Inflammatory macrophage treated with lipopolysaccharide for 4 hours (primary cell): Measurements from ENCODE around the gene BAIAP2.
A peak's percentile ranks its signal among the peaks of the same experiment; 100 is the strongest.
"Not testable (repeated sequence)": the region's sequence is repeated elsewhere in the genome, so short reads cannot be mapped to it uniquely, and the experiment has no call there.

Experiments
- DNase-seq: peaks from one replicate; pipeline ENCODE4 v3.0.0-alpha.2; 2020

Gene BAIAP2

DNA sequence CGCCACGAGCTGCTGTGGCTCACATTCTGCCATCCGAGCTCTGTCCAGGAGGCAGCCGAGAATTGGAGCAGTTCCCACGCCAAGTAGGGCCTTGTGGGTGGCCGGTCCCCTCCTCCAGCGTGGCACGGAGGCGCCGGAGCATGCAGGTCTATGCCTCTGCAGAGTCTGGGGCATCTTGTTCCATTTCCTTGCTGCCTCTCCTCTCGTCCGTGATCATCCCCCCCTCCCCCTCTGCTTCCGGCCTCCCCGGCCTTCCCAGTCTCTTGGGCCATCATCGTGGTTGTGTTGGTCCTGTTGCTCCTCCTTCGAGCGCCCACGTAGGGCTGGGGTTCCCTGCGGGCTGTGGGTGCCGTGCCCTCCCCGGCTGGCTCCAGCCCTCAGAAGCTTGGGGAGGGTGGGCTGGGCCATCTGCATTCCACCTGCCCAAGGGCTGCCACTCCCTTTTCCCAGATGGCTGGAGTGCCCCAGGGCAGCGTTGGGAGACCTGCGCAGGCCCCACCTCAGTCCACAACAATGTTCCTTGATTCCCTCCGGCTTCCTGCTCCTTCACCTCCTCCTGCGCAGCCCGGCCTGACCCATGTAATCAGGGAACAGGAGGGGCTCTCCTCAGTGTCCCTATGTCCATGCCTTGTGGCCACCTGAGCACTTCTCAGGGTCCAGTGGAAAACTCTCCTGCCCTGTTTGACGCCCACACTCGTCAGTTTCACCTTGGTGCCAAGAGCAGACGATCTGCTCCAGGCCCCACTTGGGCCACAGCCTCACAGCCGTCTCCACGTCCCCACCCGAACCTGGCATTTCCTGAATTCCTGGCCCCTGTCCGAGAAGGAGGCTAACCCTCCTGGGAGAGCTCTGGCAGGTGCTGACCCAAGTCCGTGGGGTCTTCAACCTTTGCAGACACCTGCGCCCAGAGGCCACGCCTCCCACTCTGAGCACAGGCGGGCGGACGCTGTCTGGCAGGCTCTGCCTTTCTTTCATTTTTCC, 37.1 kb downstream of the BAIAP2 start:
- DNase-seq: no peak

DNA sequence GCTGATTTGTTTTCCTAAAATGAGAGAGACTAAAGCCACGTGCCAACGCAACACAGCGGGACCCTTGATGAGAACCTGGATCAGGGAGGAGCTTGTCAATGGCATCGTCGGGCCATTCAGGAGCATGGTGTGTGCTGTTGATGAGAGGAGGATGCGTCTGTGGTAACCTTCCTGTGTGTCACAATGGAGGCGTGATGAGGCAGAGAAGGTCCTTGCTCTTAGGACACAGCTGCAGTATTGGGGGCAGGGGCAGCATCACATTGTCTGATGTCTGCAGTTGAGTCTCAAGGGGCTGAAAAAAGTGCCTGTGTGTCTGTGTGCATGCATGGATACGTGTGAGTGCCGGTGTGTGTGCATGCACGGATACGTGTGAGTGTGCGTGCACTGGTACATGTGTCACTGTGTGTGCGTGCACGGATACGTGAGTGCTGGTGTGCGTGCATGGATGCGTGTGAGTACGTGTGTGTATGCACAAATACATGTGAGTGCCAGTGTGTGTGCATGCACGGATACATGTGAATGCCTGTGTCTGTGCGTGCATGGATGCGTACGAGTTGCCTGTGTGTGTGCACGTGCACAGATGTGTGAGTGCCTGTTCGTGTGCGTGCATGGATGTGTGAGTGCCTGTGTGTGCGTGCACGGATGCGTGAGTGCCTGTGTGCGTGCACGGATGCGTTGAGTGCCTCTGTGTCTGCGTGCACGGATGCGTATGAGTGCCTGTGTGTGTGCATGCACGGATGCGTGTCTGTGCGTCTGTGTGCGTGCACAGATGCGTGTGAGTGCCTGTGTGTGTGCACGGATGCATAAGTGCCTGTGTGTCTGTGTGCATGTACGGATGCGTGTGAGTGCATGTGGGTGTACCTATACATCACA, 39.3 kb downstream of the BAIAP2 start:
- no peak for DNase-seq

DNA sequence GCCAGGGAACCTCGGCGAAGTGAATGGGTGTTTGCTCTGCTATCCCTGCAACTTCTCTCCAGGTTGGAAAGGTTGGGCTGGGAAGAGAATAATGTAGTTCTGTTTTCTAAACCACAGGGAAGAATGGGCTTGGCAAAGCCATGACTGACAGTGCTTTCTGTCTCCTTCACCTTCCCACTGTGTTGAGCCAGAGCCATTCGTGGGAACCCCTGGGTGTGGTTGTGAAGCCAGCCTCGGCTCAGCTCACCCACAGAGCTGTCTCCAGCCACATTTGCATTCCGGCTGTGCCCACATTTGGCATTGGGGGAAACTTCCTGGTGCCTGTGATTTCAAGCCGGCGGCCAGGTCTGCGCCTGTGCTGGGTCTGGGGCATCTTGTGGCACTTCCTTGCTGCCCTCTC, 39.9 kb downstream of the BAIAP2 start:
- DNase-seq: no peak

DNA sequence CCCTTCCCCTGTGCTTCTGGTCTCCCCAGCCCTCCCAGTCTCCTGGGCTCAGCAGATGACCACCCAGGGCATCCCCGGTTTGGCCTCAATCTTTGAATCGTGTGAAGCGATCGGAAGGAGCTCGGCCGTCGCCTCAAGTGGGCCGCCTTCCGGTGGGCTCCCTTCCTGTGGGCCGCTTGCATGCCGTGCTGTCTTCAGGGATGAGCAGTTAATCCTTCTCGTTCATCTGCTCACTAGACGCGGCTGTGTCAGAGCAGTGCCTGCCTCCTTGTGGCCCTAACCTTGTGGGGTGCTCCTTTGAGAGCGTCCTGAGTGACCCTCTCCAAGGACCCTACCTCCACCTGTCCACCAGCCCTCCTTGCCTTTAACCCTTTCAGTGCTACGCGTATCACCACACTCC, 40.4 kb downstream of the BAIAP2 start:
- no peak for DNase-seq

DNA sequence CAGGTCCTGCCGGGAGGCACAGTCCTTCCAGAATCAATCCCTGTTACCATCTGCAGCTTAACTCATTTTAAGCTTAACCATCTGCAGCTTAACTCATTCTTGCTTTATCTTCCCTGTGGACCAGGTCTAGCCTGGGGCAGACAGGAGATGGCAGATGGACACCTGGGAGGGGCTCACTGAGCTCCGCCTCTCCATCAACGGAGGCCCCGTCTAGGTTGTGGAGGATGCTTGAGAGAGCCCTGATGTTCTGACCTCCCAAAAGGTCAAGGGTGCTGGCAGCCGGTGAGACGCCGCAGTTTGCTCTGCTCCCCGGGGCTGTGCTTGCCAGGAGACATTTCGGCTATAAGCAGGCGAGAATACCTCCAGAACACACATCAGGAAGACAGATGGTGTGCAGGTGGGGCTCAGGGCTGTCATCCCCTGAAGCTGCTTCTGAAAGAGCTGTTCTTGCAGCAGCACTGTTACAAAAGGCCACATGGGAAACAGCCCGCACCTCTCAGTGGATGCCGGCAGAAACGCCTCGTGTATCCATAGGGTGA, 41.3 kb downstream of the BAIAP2 start:
- no peak for DNase-seq

DNA sequence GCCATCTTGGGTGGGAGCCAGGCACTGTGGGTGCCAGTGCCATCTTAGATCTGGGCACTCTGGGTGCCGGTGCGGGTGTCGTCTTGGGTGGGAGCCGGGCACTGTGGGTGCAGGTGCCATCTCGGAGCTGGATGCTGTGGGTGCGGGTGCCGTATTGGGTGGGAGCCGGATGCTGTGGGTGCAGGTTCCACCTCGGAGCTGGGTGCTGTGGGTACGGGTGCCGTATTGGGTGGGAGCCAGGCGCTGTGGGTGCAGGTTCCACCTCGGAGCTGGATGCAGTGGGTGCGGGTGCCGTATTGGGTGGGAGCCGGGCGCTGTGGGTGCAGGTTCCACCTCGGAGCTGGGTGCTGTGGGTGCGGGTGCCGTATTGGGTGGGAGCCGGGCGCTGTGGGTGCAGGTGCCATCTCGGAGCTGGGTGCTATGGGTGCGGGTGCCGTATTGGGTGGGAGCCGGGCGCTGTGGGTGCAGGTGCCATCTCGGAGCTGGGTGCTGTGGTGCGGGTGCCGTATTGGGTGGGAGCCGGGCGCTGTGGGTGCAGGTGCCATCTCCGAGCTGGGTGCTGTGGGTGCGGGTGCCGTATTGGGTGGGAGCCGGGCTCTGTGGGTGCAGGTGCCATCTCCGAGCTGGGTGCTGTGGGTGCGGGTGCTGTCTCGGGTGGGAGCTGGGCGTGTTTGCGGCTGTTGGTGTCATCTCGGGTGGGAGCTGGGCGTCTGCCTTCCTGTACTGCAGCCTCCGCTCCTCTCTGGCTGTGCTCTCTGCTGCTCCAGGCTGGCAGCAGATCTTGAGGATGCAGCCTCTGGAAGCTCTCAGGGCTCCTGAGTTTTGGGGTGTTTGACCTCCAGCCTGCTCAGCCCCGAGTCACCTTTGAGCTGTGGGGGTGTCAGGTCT, 43.3 kb downstream of the BAIAP2 start:
- not testable (repeated sequence) for DNase-seq

DNA sequence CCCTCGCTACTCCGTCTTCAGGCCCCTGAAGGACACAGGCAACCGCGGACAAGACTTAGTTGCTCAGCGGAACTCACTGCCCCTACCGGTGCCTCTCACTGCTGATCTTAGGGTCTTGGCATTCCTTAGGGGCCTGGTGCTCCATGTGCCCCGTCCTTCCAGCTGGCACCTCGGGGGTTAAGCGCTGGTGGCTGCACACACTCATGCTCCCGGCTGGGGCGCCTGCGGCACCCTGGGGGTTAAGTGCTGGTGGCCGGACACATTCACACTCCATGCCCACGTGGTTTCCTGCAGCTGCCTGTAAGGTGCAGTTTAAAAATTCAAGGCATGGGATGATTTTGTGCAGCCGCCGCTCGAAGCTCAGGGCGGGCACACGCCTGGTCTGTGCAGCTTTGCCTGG, 45.1 kb downstream of the BAIAP2 start:
- no peak for DNase-seq

DNA sequence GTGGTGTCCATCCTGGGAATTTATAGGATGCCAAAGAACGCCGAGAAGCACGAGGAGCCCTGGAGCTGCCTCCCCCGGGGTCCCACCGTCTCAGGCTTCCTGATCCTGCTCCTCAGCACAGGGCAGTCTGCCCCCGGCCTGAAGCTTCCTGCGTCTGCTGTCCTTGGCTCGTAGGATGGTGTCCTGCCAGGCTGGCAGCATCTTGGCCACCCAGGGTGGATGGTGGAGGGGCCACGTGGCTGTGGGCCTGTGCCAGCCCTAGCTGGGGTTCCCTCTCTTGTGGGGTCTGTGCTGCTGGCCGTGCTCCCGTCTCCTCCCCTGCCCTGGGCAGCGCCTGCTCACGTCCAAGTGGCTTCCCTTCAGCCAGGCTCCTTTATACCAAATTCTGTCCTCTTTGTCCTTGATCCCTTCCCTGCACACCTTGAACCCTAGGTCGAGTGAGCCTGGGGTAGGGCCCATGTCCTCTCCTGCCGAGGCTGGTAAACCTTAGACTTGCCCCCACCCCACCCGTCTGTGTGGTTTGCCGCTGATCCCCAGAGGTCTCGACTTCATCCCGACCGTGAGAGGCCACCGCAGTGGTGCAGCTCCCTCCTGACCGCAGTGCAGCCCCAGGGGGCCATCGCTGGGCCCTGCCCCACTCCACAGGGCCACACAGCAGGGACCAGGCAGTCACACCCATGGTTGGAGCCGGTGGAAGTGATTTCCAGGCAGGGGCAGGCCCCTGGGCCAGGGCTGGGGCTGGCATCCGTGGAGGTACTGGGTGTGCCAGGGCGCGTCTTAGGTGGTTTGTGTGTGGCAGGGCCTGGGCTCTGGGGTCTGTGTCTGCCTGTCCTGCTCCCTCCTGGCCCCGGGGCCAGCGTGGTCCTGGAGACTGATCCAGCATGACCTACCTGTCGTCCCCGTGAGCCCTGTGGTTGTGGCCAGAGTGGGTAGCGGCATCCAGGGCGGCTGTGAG, 46.5 kb downstream of the BAIAP2 start:
- DNase-seq: no peak

DNA sequence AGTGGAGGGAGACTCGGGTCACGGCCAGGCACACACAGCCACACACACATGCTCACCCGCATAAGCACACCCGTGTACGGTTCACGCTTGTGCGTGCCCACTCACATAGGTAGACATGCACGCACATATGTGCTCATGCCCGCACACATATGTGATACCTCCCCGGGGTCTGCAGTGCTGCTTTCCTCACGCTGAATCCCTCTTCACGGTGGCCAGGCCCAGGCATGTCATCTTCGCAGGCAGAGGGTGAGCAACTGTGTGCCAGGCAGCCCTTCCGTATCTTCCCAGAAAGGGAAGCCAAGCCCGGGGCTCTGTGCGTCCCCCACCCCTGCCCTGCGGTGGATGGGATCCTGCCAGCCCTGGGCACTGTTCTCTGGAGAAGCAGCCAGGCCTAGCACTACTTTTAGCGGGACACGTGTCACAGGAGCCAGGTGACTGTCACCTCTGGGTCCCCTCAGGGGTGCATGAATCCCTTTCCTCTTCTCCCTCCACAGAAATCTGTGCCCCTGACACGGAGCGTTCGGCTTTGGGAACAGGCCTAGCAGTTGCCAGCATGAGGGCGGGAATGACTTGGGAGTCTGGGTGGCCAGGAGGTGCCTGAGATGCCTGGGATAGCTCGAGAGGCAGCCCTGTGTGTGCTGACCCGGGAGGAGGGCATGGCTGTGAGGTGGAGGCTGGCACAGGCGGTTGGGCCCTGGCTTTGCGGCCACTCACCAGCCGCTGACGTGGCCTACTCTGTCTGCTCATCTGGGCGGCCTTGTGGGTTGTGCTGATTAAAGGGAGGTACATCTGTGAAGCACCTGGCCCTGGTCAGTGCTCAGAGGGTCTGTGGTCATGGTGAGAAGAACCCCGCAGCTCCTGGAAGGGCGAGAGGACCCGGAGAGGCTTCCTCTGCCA, 47.5 kb downstream of the BAIAP2 start:
- DNase-seq: no peak

DNA sequence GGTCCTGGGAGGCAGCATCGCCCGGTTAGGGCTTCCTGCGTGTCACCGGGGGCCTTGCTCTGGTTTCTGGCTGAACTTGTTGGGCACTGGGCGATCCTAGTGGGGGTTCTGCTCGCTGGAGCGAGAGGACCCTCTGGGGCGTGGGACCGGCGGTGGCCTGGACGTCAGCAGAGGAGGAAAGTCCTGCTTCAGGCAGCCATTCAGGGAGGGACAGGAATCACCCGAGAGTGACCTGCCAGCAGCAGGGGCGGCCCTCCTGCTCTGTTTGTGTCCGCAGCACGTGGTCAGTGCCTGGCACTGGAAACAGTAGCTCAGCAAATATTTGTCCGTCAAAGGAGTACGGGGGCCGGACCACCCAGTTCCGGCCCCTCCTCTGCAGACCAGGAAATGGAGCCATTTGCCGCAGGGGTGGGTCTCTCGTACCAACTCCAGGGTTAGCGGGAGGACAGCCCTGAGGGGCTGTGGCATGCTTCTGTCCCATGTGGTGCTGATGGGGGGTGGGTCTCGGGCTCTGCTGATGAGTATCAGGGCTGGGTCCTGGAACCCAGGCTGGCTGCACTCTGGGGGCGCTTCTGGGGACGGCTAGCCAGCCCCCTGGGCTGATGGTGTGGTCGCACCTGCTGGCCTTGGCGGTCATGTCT, 48.3 kb downstream of the BAIAP2 start:
- DNase-seq: no peak

DNA sequence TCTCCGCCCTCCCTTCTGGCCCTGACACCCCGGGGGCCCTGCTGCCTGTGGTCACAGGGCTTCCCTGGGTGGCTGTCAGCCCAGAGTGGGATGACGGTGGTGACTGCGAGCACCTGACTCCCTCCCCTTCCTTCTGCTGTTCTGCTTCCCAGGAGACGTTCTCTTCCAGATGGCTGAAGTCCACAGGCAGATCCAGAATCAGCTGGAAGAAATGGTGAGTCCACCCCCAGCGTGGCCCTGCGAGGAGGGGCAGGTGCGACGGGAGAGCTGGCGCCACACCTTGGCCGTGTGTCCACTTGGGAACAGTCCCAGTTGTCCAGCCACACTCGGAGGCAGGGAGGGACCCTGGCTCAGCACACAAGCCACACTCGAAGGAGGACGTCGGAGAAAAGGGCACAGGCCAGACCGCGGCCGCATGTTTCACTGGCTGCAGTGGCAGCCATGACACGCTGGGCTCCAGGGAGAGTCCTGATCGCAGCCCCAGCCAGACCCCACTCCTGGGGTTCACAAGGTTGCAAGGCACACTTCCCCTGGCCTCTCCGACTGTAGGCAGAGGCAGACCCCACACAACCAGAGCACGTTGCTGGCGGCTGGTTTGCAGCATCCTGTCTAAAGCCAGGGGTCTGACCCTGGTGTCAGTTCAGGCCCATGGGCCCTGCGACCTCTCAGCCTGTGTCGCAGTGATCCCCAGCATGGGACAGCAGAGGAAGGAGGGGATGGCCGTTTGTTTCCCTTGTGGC, 49.9 kb downstream of the BAIAP2 start:
- no peak for DNase-seq

DNA sequence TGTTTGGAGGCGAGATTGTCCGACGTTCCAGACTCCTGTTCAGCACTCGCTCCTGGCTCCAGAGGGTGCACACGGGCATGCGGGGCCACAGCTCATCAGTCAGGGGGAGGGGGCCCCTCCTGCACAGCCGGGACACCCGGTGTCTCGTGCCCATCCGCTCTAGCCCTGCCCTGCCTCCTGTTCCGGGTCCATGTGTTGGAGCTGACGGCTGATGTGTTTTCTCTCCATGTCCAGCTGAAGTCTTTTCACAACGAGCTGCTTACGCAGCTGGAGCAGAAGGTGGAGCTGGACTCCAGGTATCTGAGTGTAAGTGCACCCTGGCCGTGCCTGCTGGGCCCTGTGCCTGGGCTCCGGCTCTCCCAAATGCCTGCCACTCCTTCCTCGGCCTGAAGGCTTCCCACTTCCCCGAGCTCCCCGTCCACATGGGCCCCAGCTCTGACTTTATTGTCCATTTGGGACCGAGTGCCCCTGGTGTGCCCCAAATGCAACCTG, 50.5 kb downstream of the BAIAP2 start:
- DNase-seq: no peak

DNA sequence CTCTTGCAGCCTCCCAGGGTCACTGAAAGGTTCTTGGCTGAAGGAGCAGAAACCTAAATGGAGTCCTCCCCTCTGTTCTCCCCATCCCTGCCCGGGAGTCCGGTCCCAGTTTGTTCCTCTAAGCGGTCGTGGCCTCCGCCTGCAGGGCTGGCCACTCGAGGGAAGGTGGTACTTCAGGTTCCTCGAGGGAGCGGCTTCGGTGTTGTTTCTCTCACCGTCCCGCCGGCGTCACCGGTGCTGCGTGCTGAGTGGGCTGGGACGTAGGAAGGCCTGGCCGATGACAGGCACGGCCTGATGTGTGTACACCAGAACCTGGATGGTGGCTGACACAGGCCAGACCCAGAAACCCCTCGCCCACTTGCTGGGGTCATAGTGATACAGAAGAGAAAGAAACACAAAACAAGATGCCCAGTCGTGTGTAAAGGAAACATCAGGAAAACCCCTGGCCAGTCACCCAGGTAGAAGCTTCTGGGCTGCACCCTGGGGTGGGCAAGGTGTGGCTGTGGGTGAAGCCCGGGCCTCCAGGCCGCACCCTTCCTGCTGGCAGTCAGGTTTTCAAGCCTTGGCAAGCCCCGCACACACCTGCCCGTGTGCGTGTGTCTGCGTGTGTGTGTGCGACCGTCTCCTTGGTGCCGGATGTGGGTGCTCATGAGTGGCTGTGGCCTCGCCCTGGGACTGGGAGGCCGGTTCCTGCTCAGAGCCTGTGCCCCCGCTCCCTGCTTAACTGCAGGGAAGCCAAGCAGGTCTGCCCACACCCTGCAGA, 52.0 kb downstream of the BAIAP2 start:
- no peak for DNase-seq

DNA sequence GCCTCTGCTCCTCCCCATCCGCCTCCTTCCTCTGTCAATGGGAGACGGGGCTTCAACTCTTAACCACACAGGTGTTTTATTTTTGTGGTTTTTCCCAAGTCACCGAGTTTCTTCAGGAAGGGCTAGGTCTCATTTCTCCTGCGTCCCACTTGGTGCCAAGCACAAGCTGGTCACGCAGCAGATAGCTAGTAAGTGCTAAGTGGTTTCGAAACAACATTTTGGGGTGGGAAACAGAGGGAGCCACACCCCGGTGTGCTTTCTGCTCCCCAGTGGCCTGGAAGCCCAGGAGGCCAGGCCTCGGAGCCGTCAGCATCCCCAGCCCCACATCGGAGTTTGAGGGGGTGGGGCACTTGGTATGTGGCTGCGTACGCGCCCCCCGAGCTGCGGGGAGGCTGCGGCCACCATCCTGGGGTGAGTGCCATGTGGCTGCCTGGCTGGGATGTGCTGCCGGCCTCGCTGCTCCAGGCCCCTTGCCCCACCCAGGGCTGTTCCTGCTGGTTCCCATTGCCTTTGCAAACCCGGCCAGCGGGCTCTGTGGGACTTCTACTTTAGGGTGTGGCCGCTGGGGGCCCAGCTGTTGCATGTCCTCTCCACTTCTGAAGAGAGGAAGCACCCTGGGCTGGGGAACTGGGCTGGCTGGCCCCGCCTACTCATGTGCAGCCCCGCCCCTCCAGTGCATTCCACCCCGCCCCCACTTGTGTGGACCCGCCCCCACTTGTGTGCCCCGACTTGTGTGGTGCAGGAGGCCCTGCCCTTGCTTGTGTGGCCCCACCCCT, 55.6 kb downstream of the BAIAP2 start:
- peak; percentile 91 for DNase-seq

DNA sequence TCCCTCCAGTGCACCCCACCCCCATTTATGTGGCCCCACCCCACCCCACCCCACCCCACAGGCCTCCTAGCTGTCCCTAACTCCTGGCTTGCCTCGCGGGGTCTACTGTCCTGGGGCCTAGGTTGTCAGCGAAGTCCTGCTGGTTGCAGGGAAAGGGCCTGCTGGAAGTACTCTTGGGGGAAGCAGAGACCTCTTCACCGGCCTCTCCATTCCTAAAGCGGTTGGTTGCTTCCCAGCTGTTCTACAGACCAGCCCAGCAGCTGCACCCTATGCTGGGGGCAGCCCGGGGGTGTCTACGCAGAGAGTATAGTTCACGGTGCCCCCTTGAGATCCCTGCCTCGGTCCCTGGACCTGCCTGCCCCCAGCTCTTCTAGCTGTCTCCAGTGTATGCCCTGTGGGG, 56.2 kb downstream of the BAIAP2 start:
- DNase-seq: no peak

DNA sequence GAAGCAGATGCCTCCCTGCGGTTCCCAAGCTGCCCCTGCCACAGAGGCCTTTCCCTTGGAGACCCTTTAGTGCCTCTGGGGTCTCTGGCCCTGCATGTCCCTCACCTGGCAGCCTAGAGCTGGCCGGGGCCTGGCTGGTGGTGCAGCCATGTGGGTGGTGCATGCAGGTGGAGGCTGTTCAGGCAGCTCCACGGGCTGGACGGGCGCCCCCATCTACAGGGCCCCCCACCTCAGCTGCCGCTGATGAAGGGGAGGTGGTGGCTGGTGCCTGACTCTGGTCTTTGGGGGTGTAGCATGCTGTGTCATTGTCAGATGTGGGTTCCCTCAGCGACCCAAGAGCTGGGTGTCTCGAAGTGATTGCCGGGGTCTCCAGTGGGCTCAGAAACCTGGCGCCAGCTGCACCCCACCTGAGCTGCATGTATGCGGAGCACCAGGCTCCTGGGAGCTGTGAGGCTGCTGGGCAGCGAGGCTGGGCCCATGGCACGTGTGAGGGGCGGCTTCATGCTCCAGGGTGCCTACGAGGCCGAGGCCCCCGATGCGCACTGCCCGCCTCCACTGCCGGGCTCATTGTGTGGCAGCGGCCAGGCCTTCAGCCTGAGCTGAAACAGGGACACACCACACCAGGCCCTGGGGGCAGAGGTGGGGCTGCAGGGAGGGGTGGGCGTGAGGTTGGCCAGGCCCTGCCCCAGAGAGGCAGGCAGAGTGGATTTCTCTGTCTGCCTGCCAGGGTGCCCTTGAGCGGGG, 57.0 kb downstream of the BAIAP2 start:
- DNase-seq: no peak
